ENCODE results near the gene HDGFL2.

The HDGFL2 gene

DNA sequence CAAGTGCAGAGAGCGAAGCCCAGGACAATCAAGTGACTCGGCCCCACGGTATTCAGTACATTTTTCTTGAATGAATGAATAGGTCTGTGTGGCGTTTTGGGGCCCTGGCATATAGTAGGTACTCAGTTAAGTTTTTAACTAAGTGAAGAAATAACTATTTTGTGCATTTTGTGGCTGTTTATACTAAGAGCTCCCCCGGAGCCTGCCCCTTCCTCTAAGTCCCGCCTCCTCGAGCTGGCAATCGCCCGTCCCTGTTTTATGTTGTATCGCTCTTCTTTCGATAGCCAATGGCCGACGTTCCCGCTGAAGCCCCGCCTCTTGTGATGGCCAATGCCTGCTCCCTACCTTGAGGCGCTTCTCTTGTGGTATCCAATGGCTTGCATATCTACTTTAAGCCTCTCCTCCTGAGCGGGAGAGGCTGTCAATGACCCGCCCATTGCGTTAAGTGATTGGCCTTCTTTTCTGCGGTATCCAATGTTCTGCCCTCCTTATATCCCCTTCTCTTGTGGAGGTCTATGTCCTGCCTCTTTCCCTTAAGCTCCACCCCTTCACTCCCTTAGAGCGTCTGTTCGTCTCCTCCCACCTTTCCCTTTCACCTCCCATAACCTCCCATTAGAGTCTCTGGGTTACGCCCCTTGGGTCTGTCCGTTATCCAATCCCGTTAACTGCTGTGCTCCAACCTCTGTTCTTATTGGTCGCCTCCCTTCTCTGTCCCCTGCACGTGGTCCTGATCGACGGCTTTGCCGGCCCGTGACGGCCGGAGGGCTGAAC, 509 bp upstream of the HDGFL2 start:
- peak; percentile 99 for DNase-seq (ENCODE audit: low read depth)

DNA sequence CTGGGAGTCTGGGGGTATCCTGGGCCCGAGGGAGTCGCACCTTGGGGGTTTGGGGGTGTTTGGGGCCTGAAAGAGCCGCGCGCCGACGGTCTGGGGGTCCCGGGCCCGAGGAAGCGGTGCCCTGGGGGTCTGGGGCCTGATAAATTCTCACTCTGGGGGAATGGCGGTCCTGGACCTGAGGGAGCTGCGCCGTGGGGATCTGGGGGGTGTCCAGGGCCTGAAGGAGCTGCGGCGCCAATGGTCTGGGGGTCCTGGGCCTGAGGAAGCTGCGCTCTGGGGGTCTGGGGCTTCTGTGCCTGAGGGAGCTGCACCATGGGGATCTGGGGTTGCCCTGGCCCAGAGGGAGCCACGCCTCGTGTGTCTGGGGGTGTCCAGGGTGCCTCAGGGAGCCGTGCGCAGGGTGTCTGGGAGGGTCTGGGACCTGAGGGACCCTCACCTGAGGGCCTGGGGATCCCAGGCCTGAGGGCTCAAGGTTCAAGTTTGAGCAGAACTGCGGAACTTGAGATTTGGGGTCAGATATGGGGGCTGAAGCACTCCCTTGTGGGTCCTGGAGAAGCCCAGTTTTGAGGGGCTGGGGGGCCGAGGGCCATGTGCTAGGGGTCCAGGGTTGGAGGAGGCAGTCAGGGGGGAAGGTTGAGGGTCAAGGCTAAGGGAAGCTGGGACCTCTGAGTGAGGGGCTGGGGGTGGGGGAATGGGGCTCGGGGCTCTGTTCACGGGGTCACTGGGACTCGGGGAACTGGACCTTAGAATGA, 1.1 kb downstream of the HDGFL2 start:
- no peak for DNase-seq (ENCODE audit: low read depth)

DNA sequence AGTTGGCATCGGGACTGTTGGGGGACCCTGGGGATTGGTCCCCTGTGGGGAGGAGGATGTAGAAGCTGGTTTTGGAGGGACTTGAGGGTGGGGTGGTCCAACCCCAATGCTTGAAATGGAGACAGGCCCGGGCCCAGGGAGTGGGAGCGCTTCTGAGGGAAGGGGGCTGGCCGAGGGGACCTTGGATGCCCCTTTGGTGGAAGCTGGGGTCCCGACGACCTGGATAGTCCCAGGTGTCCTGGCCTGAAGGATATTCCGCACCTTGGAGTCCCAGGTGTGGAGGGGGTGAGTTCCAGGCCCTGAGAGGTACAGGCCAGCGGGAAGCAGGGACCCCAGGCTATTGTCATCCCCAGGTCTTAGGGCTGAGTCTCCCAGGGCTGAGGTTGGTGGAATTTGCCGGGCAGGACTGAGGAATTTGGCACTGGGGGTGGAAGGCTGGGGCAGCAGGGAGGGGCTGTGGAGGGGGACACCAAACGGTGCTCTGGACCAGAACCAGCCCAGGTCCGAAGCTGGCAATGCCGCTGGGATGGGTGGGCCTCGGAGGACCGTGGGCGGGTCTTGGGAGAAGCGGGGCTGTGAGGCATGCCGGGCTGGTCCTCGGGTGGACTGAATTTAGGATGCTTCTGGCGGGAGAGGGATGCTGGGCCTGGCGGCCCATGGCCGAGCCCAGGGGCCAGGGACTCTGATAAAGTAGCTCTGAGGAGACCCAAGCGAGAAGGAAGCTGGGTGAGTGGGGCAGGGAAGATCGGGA, 1.8 kb downstream of the HDGFL2 start:
- DNase-seq (ENCODE audit: low read depth): no peak

DNA sequence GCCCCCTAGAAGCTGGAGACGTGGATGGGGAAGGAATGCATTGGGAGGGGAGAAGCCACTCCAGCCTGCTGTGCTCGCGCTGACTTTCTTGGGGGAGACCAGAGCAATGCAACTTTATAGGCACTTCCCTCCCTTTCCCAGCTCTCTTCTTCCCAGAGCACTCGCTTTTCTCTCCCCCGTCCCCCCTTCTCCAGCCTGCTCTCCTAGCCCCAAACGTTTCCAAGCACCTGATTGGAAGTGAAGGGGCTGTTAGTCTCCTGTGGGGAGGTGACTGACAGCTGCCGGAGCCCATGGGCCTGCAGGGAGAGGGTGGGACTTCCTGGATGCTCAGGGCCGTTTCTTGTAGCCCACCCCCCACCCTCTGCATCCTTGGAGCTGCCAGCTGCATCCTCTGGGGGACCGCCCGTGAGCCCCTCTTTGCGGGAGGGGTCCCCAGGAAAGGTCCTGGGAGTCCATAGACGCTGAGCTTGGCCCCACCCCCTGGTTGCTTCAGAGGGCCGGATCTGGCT, 2.5 kb downstream of the HDGFL2 start:
- DNase-seq (ENCODE audit: low read depth): no peak

DNA sequence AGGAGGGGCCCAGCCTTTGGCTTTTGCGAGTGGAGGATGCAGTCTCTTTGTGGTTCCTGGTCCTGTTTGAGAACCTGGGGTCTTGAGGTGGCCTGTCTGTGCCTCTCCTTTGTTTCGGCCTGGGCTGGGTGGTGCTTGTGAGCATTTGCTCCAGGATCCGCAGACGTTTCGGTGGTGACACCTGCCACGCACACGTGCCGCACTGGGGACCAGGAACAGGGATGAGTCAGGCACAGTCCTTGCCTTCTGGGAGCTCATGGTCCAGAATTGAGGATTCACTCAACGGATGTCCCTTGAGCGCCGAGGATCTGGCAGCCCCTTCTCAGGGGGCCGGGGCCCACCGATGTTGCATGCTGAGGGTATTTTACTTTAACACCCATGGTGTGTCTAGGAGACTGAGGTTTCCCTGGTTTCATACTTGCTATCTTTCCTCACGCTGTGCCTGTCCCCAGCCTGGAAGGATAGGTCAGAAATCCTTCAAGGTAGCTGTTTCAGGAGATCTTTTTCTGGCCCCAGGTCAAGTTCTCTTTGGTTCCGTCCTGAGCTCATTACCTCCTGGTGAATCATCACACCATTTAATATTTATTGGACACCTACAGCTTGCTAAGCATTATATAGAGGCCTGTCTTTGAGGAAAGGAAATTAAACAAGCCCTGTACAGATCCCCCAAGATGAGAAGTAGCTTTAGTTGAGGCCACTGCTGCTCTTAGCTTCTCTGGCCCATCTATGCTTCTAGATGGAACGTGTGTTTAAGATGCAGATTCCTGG, 5.1 kb downstream of the HDGFL2 start:
- no peak for DNase-seq (ENCODE audit: low read depth)

DNA sequence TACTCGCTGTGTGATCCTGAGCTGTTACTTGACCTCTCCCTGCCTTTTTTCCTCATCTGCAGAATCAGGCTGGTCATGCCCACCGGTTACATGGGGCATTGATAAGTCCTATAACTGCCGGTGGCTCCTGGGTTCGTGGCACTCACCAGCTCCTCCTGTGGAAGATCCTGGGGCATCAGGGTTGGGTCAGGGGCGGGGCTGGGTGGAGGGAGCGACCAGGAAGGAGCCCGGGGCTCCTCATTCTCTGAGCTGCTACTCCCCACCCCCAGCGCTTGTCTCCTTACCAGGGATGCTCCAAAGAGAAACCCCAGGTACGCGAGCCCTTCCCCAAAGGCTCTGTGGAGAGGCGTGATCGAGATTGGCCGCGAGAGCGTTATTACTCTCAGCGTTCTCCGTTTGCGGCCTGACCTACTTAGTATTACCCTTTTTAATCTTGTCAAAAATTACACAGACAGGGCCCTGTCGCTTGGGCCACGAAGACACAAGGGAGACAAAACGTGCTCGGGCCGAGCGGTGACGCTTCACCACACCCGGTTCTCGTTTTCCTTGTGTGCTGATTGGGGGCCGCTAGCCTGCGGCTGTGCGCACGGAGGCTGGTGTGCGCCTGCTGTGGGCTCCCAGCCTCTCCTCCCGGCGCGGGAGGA, 10.7 kb downstream of the HDGFL2 start:
- DNase-seq (ENCODE audit: low read depth): no peak

DNA sequence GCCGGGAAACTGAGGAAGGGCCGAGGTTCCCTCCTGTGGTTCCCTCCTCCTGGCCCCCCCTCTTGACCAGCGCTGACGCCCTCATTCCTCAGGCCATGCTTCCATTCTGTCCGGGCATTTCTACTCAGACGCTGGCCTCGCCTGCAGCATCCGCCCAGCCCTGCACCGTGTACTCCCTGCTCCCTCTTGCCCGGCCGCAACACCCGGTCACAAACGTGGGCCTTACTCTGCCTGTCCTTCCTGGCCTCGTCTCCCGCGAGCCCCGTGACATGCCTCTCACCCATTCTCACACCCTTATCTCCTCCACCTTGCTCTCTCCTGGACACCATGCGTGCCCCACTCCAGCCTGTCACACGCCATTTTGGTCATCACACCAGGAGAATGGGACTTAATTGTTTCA, 11.3 kb downstream of the HDGFL2 start:
- no peak for DNase-seq (ENCODE audit: low read depth)

DNA sequence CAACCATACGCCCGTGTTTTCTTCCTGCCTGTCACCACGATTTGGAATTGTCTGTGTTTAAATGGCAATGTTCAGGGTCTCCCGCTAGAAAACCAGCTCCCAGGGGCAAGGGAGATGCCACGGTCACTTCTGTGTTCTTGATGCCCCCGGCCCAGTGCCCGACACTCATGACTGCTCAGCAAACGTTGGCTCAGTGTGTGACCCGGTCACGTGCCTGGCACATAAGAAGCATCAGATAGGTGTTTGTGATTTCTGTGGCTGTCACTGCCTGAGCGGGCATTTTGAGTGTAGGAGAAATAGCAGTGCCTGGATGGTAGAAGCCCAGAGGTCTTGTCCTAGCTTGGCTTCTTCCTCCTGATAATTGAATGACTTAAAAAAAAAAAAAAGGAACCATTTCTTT, 15.5 kb downstream of the HDGFL2 start:
- no peak for DNase-seq (ENCODE audit: low read depth)

DNA sequence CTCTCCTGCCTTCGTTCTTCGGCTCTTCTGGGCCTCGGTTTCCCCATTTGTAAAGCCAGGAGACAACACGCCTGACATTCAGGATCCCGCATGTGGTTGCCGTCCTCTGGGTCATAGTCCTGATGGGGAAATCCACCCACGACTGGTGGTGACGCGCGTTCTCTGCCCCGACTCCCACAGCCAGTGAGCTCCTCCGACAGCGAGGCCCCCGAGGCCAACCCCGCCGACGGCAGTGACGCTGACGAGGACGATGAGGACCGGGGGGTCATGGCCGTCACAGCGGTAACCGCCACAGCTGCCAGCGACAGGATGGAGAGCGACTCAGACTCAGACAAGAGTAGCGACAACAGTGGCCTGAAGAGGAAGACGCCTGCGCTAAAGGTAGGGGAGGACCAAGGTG, 16.4 kb downstream of the HDGFL2 start:
- DNase-seq (ENCODE audit: low read depth): no peak

DNA sequence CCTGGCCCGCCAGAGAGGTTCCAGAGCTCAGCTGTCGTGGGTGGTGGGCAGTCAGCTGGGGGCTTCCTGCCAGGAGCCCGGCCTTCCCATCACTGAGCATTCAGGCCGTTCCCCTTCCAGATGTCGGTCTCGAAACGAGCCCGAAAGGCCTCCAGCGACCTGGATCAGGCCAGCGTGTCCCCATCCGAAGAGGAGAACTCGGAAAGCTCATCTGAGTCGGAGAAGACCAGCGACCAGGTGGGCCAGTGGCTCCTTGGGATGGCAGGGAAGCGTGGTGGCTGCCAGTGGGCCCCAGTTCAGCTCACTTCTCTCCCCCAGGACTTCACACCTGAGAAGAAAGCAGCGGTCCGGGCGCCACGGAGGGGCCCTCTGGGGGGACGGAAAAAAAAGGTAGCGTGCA, 19.3 kb downstream of the HDGFL2 start:
- DNase-seq (ENCODE audit: low read depth): no peak

DNA sequence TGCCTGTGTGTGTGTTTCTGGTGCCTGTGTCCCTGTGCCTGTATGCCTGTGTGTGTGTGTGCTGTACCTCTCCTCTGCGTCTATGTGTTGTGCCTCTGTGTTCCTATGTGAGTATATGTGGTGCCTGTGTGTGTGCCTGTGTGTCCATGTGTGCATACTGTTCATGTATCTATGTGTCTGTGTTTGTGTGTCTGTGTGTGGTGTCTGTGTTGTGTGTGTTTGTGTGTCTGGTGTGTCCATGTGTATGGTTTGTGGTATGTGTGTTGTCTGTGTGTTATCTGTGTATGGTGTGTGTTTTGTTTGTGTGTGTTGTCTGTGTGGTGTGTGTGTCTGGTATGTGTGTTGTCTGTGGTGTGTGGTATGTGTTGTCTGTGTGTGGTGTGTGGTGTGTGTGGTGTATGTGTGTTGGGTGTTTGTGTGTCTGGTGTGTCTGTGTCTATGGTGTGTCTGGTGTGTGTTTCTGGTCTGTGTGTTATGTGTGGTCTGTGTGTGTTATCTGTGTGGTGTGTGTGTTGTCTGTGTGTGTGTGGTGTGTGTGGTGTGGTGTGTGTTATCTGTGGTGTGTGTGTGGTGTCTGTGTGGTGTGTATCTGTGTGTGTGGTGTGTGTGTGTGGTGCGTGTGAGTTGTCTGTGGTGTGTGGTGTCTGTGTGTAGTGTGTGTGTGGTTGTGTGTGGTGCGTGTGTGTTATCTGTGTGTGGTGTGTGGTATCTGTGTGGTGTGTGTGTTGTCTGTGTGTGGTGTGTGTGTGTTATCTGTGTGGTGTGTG, 20.4 kb downstream of the HDGFL2 start:
- DNase-seq (ENCODE audit: low read depth): no peak

DNA sequence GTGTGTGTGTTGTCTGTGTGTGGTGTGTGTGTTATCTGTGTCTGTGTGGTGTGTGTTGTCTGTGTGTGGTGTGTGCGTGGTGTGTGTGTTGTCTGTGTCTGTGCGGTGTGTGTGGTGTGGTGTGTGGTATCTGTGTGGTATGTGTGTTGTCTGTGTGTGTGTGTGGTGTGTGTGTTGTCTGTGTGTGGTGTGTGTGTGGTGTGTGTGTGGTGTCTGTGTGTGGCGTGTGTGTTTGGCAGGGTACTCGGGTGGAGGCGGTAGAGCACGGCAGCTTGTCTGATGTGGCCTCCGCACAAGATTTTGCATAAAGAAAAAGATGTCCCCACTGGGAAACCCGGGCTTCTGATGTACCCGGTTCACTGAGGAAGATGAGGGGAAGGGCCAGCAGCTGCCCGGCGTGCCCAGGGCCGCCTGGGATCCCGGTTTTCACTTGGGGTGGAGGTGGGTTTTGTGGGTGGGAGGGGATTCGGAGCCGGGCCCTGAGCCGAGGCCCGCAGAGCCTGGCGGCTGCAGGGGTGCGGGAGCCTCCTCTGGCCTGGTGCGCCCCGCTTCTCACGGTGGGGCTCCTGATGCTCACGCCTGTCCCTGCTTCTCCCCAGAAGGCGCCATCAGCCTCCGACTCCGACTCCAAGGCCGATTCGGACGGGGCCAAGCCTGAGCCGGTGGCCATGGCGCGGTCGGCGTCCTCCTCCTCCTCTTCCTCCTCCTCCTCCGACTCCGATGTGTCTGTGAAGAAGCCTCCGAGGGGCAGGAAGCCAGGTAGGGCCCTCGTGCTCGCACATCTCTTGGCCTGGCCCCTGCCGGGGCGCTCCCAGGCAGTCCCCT, 21.2 kb downstream of the HDGFL2 start:
- DNase-seq (ENCODE audit: low read depth): no peak

DNA sequence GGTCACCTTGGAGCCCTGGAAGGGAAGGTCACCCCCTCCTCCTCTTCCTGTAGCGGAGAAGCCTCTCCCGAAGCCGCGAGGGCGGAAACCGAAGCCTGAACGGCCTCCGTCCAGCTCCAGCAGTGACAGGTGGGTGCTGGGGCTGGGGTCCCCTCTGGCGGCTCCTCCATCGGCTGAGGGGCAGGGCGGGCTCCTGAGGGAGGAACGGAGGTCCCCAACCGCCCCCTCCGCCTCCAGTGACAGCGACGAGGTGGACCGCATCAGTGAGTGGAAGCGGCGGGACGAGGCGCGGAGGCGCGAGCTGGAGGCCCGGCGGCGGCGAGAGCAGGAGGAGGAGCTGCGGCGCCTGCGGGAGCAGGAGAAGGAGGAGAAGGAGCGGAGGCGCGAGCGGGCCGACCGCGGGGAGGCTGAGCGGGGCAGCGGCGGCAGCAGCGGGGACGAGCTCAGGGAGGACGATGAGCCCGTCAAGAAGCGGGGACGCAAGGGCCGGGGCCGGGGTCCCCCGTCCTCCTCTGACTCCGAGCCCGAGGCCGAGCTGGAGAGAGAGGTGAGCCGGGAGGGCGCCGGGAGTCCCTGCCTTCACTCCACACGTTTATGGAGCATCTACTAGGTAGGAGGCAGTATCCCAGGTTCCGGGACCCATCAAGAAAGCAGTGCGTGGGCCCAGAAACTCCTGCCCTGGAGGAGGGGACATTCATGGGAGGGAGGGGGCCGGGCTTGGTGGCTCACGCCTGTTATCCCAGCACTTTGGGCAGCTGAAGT, 22.0 kb downstream of the HDGFL2 start:
- DNase-seq (ENCODE audit: low read depth): no peak

DNA sequence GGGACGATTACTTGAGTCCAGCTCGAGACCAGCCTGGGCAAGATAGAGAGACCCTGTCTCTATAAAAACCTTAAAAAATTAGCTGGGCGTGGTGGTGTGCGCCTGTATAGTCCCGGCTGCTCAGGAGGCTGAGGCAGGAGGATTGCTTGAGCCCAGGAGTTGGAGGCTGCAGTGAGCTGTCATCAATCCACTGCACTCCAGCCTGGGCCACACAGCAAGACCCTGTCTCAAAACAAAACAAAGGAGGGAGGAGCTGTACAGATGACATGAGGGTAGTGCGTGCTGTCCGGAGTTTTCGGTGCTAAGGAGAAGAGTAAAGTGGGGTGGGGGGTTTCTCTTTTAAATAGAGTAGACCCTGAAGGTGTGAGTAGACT, 22.6 kb downstream of the HDGFL2 start:
- DNase-seq (ENCODE audit: low read depth): no peak

DNA sequence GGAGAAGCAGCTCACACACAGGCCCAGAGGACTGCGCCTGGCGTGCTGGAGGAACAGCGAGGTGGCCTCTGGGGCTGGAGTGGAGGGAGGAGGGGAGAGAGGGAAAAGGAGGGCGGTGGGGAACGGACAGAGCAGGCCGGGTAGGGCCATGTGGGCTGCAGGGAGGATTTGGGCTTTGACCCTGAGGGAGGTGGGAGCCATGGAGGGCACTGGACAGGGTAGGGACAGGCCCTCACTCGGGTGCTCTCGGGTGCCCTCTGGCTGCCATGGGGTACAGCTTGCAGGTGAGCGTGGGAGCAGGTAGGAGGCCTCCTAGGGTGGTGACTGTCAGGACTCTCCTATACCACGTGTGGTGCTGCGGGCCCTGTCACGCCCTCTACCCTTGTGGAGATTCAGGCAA, 23.4 kb downstream of the HDGFL2 start:
- no peak for DNase-seq (ENCODE audit: low read depth)

DNA sequence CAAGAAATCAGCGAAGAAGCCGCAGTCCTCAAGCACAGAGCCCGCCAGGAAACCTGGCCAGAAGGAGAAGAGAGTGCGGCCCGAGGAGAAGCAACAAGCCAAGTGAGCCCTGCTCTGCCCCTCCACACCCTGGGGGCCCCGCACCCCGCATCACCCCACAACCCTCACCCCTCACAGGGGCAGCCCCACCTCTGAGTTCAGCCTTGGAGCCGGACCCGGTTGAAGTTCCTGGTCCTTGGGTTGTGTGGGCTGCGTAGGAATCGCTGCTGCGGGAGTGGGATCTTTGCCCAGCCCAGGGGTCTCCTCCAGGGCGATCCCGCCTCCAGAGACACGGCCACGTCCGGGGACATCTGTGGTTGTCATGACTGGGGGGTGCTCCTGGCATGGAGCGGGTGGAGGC, 24.2 kb downstream of the HDGFL2 start:
- DNase-seq (ENCODE audit: low read depth): no peak

DNA sequence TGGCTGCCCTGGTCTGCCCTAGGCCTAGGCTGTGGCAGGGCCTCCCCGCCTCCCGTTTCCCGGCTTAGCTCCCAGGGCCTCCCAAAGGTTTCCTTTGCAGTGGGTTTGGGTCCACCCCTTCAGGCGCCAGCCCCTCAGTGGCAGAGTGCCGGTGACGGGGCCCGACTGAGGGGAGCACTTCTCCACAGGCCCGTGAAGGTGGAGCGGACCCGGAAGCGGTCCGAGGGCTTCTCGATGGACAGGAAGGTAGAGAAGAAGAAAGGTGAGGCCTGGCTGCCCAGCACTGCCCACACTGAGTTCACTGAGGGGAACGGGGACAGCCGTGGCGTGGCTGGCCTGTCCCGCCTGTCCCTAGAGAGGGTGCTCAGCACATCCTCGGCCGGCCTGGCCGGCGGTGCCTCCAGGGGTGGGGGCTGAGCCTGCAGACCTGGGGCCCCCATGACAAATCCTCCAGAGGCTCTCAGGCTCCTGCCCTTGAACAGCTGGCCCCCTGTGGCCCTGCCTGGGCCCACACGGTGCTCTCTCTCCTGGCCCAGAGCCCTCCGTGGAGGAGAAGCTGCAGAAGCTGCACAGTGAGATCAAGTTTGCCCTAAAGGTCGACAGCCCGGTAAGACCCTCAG, 25.8 kb downstream of the HDGFL2 start:
- DNase-seq (ENCODE audit: low read depth): no peak

DNA sequence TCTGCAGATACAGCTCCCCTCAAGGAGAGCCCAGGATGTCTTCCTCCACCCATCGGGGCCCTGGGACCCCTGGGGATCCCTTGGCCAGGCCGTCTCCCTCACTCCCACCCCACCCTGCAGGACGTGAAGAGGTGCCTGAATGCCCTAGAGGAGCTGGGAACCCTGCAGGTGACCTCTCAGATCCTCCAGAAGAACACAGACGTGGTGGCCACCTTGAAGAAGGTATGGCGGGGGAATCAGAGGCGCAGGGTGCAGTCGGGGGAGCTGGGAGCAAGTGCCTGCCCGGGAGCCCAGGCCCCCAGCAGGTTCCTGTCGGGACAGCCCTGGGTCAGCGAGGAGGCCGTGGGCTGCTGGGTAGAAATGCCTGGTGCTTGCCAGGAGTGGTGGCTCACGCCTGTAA, 26.6 kb downstream of the HDGFL2 start:
- DNase-seq (ENCODE audit: low read depth): no peak

DNA sequence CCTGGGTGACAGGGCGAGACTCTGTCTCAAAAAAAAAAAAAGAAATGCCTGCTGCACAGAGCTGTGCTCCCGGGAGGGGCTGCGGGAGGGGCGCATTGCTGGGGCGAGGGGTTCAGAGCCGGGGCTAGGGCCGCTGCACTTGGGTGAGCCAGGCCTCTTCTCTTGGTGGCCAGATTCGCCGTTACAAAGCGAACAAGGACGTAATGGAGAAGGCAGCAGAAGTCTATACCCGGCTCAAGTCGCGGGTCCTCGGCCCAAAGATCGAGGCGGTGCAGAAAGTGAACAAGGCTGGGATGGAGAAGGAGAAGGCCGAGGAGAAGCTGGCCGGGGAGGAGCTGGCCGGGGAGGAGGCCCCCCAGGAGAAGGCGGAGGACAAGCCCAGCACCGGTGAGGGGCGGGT, 27.2 kb downstream of the HDGFL2 start:
- no peak for DNase-seq (ENCODE audit: low read depth)
